IgD-negative memory B cell (primary cell): ENCODE results near the gene CFAP77. TPM values are rescaled to one million over a fixed set of nuclear protein-coding genes. Genes with fewer than 3 reads are reported as not detected.

Source experiments
- H3K27ac Mint-ChIP-seq, 3 donors: one replicate each; pipeline ENCODE4 v1.8.0; 2020 to 2022; ENCODE audit warnings: mild to moderate bottlenecking in 3 of 3, mixed read lengths in 3 of 3, moderate library complexity in 1 of 3
- H3K27me3 Mint-ChIP-seq: one replicate; pipeline ENCODE4 v1.8.0; 2021; ENCODE audit warnings: mixed read lengths
- H3K36me3 Mint-ChIP-seq: one replicate; pipeline ENCODE4 v1.8.0; 2020; ENCODE audit warnings: mild to moderate bottlenecking, mixed read lengths
- H3K4me1 Mint-ChIP-seq, 3 donors: one replicate each; pipeline ENCODE4 v1.8.0; 2020 to 2022; ENCODE audit warnings: mixed read lengths in 3 of 3, mild to moderate bottlenecking in 1 of 3
- H3K4me3 Mint-ChIP-seq, 4 donors: one replicate each; pipeline ENCODE4 v1.8.0; 2020 to 2022; ENCODE audit warnings: mild to moderate bottlenecking in 4 of 4, mixed read lengths in 4 of 4, moderate library complexity in 3 of 4
- H3K9me3 Mint-ChIP-seq, 3 donors: one replicate each; pipeline ENCODE4 v1.8.0; 2020 to 2021; ENCODE audit warnings: mixed read lengths in 3 of 3, mild to moderate bottlenecking in 1 of 3
- polyA plus RNA-seq: library from polyadenylated mRNA; unstranded; fragments of 300-500 nt; fragmentation: Illumina TruSeq; gene quantifications from one replicate; pipeline ENCODE4 v1.2.3, GENCODE V29; 2021

CFAP77 gene
- polyA plus RNA-seq, 1 donor from 2014 or later: not detected

DNA sequence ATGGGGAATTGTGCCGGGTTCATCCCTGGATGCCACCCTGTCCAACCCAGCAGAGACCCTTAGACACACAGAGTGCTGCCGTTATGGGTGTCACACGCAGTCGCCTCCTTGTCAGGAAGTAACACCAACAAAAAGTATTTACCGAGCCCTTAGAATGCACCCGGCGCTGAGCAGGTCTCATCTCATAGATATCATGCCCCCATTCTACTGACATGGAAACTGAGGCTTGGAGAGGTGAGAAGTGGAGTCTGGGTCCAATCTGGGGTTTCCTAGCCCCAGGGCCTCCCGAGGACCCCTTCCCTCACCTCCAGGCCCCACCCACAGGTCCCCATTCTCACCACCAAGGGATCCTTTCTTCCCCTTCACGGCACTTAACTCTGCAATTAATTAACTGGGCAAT is 135.6 kb downstream of the CFAP77 start:
- H3K9me3 Mint-ChIP-seq: no peaks in the 10 kb centered on the region
- H3K27ac Mint-ChIP-seq: no peak overlapping the region
- no peak overlapping the region for H3K4me3 Mint-ChIP-seq
- no peaks in the 10 kb centered on the region for H3K36me3 Mint-ChIP-seq
- peaks cover 0 to 9% (median 2%) of the 10 kb centered on the region in 3 donors for H3K4me1 Mint-ChIP-seq
- peaks cover 20% of the 10 kb centered on the region for H3K27me3 Mint-ChIP-seq

DNA sequence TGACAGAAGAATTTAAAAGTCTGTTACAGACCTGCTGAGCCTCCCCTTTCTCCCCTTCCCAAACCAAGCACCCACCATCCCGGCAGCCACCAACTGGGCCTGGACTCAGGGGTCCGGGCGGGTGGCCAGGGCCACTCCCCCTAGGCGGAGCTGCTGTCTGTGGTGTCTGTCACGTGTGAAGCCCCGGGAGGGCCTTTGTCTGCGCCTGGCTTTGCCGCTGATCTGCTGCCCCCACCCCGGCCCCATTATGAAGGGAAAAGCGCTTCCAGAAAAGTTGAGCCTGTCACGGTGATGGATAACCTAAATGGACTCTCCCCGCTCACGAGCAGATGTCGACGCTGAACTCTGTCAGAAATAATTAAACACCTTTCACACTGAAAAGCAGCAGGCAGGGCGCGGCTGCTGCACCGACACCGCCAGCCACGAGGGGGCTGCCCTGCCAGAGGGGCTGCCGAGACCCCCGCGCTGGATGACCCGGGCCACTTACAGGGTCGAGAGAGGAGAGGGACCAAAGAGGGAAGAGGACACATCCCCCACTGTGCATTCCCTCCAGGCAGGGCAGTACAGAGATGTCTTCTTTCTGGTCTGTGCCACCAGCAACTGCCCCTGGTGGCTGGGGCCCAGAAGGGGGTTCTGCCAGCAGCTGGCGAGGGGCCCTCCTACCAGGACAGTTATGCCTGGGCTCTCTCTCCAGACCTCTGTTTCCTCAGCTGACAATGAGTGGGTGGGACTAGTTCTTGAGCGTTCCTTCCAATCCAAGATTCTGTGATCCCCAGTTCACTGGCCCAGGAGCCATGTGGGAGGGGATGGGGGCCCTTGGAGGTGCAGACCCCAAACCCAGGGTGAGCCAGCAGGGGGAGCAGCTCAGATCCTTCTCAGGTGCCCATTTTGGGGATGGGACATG is 136.4 kb downstream of the CFAP77 start:
- Mint-ChIP-seq H3K27me3 (peaks cover 20% of the 10 kb centered on the region), H3K9me3 (no peaks in the 10 kb centered on the region), H3K27ac (no peak overlapping the region), H3K4me1 (peaks cover 0 to 9% (median 2%) of the 10 kb centered on the region in 3 donors), H3K4me3 (peak overlapping the region in 2 of 4 donors; percentile 45 to 51), H3K36me3 (no peaks in the 10 kb centered on the region)

DNA sequence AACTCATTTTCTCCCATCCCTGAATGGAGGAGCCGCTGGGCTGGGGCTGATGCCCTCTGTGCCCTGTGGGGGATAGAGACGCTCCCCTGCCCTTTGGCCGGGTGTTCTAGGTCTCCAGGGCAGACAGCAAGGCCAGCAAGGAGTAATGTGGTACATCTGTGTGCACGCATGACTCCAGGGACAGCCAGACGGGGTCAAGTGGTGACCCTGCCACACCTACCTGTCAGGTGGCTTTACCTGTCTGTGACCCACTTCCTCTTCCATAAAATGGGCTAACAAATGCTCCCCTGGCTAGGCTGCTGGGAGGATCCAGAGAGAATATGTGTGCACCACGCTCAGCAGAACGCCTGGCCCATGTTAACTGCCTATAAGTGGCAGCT is 137.0 kb downstream of the CFAP77 start:
- Mint-ChIP-seq H3K4me3 (no peak overlapping the region), H3K9me3 (no peaks in the 10 kb centered on the region), H3K27ac (no peak overlapping the region), H3K36me3 (no peaks in the 10 kb centered on the region), H3K27me3 (peaks cover 20% of the 10 kb centered on the region), H3K4me1 (peaks cover 0 to 9% (median 2%) of the 10 kb centered on the region in 3 donors)

DNA sequence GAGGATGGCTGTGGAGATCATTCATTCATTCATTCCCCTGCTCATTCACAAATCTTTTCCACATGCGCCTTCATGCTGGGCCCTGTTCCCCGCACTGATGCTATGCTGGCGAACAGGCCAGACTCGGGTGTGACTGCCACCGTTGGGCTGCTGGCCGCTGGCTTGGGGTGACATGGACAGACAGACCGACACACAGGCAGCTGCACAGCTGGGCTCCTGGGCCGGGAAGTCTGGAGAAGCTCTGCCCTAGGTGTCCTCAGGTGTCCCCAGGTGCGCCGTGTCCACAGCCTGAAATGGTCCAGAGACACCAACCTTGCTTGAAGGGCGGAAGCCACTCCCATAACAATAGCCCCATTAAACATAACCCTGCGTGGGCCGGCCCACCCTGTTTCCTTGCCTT is 137.4 kb downstream of the CFAP77 start:
- Mint-ChIP-seq H3K4me3 (no peak overlapping the region), H3K27ac (no peak overlapping the region), H3K36me3 (no peaks in the 10 kb centered on the region), H3K4me1 (peaks cover 0 to 9% (median 2%) of the 10 kb centered on the region in 3 donors), H3K27me3 (peaks cover 20% of the 10 kb centered on the region), H3K9me3 (no peaks in the 10 kb centered on the region)

DNA sequence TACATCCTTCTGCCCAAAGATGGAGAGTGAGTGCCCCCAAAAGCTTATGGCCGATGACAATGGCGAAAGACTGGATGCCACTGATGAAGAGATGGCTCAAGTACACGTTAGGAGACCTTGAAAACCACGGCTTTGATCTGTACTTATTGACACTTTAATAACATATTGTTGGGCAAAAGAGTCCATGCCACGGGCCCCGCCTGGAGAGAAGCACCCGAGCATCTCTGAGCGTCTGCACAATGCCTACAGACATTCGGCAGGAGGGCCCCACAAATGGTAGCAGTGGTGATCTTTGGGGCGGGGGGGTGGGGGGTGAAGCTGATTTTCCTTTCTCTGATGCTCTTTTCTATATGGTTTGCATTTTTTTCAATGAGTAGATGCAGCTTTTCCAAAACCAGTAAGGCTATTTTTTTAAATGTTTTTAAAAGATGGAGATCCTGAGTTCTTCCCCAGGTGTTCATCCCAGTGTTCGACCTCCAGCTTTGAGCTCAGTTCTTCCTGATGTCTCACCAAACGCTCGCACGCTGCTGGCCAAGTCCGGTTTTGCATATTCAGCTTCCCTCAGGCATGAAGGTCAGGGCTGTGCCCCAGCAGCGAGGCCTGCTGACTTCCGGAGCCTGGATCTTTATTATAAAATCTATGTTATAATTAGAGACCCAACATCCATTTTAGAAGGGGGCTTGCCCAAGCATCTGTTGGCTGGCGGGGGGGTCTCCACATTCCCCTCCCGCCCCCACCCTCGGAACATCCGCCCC is 138.1 kb downstream of the CFAP77 start:
- peak overlapping the region in 1 of 4 donors; percentile 81 for H3K4me3 Mint-ChIP-seq
- H3K9me3 Mint-ChIP-seq: peaks cover 0 to 4% (median under 1%) of the 10 kb centered on the region in 3 donors
- H3K27ac Mint-ChIP-seq: no peak overlapping the region
- H3K27me3 Mint-ChIP-seq: peaks cover 20% of the 10 kb centered on the region
- H3K36me3 Mint-ChIP-seq: no peaks in the 10 kb centered on the region
- peaks cover 0 to 9% (median 2%) of the 10 kb centered on the region in 3 donors for H3K4me1 Mint-ChIP-seq

DNA sequence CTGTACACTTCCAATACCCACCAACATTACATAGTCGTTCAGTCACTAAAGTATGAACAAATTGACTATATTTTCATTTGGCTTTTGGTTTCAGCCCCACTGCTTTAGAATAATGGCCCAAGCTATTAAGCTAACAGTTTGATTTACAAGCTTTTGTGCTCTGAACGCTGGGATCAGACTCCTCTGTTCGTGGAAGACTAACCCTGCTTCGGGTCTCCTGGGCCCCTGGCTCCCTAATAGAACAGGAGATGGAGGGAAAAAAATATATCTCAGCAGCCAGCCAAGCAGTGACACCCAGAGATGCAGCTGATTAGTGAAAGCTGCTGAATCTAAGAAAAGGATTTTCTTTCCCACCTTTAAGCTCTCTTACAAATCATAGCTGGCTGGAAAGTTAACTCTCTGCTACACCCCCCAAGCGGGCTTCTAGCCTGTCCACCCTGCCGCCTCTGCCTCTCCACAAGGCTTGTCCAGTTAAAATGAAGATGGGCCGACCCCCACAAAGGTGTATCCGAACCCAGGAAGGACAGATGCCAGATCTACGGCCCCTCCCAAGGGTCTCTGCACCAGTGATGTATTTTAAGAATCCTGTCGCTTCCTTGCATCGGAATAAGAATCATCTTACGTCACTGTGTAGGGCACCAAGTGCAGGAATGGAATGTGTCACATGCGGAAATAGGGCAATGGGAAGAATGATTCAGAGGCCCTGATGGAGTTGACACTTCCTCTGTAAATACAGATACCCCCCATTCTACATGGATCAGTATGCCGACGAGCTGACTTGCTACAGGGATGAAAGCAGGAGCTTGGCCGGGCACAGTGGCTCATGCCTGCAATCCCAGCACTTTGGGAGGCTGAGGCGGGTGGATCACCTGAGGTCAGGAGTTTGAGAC is 139.0 kb downstream of the CFAP77 start:
- peaks cover 0 to 9% (median 2%) of the 10 kb centered on the region in 3 donors for H3K4me1 Mint-ChIP-seq
- H3K27ac Mint-ChIP-seq: peak overlapping the region in 1 of 3 donors; percentile 82
- peaks cover 20% of the 10 kb centered on the region for H3K27me3 Mint-ChIP-seq
- peak overlapping the region in 1 of 4 donors; percentile 79 for H3K4me3 Mint-ChIP-seq
- no peaks in the 10 kb centered on the region for H3K36me3 Mint-ChIP-seq
- H3K9me3 Mint-ChIP-seq: peaks cover 0 to 8% (median 4%) of the 10 kb centered on the region in 3 donors

DNA sequence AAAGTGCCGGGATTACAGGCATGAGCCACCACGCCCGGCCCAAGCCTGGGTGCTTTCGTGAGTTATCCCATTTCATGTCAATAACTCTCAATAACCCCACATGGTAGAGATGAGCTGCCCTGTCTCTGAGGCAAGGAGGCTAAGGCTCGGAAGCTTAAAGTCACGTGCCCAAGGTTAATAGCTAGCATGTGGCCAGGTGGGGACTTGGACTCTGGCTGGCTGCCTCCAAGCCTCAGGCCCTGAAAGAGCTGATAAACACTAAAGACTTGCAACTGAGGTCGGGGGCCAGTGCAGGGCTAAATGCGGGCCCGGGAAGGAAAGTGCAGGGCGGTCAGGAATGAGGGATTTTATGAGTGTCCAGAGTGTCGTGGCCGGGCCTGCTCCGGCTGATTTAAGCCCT is 141.5 kb downstream of the CFAP77 start:
- Mint-ChIP-seq H3K27me3 (peaks cover 14% of the 10 kb centered on the region), H3K4me1 (peaks cover 0 to 9% (median 0%) of the 10 kb centered on the region in 3 donors), H3K4me3 (no peak overlapping the region), H3K9me3 (peaks cover 0 to 8% (median 7%) of the 10 kb centered on the region in 3 donors), H3K36me3 (no peaks in the 10 kb centered on the region), H3K27ac (no peak overlapping the region)

DNA sequence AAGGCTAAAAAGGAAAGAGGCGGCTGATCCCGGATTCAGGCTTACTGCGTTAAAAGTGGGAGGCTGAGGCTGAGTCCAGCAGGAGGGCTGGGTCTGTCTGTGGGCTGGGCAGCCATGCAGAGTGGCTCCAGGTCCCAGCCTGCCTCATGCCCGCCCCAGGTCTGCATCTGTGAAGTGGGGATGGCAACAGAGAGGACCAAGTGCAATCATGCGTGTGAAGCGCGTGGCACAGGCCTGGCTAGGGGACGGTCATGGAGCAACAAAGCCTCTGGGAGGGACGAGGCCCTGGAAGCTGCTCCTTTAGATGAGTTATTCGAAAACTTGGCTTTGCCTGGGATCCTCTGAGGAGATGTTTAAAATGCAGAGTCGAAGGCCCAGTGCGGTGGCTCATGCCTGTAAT is 142.0 kb downstream of the CFAP77 start:
- peaks cover 0 to 8% (median 0%) of the 10 kb centered on the region in 3 donors for H3K4me1 Mint-ChIP-seq
- H3K4me3 Mint-ChIP-seq: no peak overlapping the region
- H3K27me3 Mint-ChIP-seq: peaks cover 15% of the 10 kb centered on the region
- no peaks in the 10 kb centered on the region for H3K36me3 Mint-ChIP-seq
- H3K27ac Mint-ChIP-seq: no peak overlapping the region
- H3K9me3 Mint-ChIP-seq: peaks cover 0 to 8% (median 7%) of the 10 kb centered on the region in 3 donors

DNA sequence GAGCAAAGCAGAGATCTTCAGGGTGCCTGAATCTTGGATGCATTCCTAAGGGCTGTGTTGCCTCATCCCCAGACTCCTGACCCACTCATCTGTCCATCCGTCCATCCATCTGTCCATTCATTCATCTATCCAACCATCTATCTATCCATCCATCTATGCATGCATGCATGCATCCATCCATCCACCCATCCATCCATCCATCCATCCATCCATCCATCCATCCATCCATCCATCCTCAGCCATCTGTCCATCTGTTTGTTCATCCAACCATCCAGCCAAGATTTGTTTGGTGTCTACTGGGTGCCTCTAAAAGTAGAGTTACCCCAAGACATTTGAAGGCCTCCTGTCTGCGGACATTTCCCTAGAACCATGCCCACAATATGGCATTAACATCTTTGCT is 144.7 kb downstream of the CFAP77 start:
- peaks cover 9% of the 10 kb centered on the region for H3K27me3 Mint-ChIP-seq
- H3K4me1 Mint-ChIP-seq: no peaks in the 10 kb centered on the region
- H3K27ac Mint-ChIP-seq: no peak overlapping the region
- peaks cover 4 to 13% (median 7%) of the 10 kb centered on the region in 3 donors for H3K9me3 Mint-ChIP-seq
- no peaks in the 10 kb centered on the region for H3K36me3 Mint-ChIP-seq
- H3K4me3 Mint-ChIP-seq: no peak overlapping the region

DNA sequence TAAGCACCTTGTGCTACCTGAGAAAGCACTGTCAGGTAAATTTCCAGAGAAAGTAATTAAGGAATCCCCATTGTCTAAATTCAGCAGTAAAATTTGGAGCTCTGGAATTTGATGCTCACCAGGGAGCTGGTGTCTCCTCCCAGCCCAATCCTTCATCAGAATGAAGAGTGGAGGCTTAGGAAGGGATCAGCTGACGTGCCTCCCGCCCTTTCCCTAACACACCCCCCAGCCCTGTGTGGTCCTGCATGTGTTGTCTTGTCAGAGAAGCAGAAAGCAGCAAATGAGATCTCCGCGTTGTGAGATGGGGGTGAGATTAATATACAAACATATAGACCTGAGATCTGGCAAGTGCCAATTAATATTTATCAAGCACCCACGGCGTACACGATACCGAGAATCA is 145.5 kb downstream of the CFAP77 start:
- H3K27me3 Mint-ChIP-seq: peaks cover 9% of the 10 kb centered on the region
- H3K9me3 Mint-ChIP-seq: peaks cover 4 to 13% (median 7%) of the 10 kb centered on the region in 3 donors

DNA sequence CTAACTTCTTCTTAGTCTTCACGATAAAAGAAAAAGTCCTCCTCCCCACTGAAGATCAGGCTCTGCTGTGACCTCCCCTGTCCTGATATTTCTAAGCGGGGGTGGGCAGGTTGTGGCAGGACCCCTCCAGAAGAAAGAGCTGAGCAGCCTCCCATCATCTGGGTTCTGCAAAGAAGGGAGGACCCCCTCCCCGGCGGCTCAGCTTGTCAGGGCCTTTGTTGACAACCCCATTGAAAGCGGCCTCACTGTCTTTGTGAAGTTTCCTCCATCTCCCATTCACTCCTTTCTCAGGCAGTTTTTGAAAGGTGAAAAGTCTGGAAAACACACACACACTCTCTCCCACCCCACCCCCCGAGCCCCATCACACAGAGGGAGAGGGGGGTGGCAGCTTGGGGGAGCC is 146.2 kb downstream of the CFAP77 start:
- H3K4me1 Mint-ChIP-seq: no peaks in the 10 kb centered on the region
- H3K27me3 Mint-ChIP-seq: peaks cover 9% of the 10 kb centered on the region
- H3K4me3 Mint-ChIP-seq: no peak overlapping the region
- peaks cover 4 to 13% (median 7%) of the 10 kb centered on the region in 3 donors for H3K9me3 Mint-ChIP-seq
- no peaks in the 10 kb centered on the region for H3K36me3 Mint-ChIP-seq
- H3K27ac Mint-ChIP-seq: no peak overlapping the region

More for the DNA sequence above, 145.5 kb downstream of the CFAP77 start:
- H3K27ac Mint-ChIP-seq: no peak overlapping the region
- H3K4me3 Mint-ChIP-seq: no peak overlapping the region
- H3K36me3 Mint-ChIP-seq: no peaks in the 10 kb centered on the region
- H3K4me1 Mint-ChIP-seq: no peaks in the 10 kb centered on the region

DNA sequence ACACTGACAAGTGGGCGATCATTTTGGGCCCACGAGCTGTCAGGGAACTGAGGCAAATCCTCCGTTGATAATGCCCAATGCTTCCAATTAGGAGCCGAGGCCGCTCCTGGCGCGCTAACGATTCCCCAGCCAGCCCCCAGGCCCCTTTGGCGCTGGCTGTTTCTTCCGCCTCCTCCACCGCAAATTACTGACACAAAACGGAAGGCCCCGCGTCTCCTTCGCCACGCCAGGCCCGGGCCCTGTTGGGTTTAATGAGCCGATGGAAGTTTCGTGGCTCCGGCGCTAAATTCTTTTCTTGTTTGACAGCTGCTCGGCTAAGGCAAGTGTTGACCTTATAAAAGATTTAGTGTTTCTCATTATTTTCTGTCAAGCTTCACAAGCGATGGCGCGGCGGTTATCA is 146.7 kb downstream of the CFAP77 start:
- H3K27ac Mint-ChIP-seq: no peak overlapping the region
- no peaks in the 10 kb centered on the region for H3K36me3 Mint-ChIP-seq
- H3K4me3 Mint-ChIP-seq: no peak overlapping the region
- H3K9me3 Mint-ChIP-seq: peaks cover 4 to 13% (median 7%) of the 10 kb centered on the region in 3 donors
- no peaks in the 10 kb centered on the region for H3K4me1 Mint-ChIP-seq
- H3K27me3 Mint-ChIP-seq: peaks cover 9% of the 10 kb centered on the region

DNA sequence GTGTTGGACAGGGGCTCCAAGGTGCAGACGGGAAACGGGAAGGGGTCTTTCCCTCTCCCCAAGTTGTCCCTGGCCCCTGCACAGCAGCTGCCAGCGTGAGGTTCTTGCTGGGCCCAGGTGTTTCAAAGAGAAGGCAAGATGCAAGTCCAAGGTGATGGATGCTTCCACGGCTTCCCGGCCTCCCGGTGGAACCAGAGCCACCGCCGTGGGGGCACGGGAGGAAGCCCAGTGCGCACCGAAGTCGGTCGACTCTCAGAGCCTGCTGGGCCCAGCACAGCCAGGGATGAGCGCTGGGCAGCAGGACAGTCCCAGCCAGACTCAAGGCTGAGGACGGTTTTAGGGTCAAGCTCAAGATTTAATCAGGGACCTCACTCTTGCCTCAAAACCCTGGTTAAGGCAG is 147.1 kb downstream of the CFAP77 start:
- Mint-ChIP-seq H3K27me3 (peaks cover 13% of the 10 kb centered on the region), H3K27ac (no peak overlapping the region), H3K4me3 (no peak overlapping the region), H3K4me1 (no peaks in the 10 kb centered on the region), H3K9me3 (peaks cover 4 to 13% (median 7%) of the 10 kb centered on the region in 3 donors), H3K36me3 (no peaks in the 10 kb centered on the region)

DNA sequence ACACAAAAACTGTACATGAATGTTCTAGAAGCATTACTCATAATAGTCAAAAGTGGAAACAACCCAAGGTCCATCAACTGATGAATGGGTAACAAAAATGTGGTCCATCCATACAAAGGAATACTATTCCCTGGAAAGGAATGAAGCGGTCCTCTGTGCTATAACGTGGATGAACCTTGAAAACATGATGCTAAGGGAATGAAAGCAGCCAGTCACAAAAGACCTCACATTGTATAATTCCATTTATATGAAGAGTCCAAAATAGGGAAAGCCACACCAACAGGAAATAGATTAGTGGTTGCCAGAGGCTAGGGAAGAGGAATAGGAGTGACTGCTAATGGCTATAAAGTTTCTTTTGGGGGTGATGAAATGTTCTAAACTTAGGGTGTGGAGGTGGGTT is 149.7 kb downstream of the CFAP77 start:
- H3K36me3 Mint-ChIP-seq: no peaks in the 10 kb centered on the region
- H3K4me1 Mint-ChIP-seq: no peaks in the 10 kb centered on the region
- H3K9me3 Mint-ChIP-seq: peaks cover 4 to 6% (median 6%) of the 10 kb centered on the region in 3 donors
- H3K4me3 Mint-ChIP-seq: no peak overlapping the region
- H3K27me3 Mint-ChIP-seq: peaks cover 15% of the 10 kb centered on the region
- H3K27ac Mint-ChIP-seq: no peak overlapping the region
